Measurements from ENCODE around the gene INTS13. TPM values are rescaled to one million over a fixed set of nuclear protein-coding genes. Genes with fewer than 3 reads are reported as not detected.
"Not testable (repeated sequence)": the region's sequence is repeated elsewhere in the genome, so short reads cannot be mapped to it uniquely, and the experiment has no call there.

Gene INTS13
- total RNA-seq, 2 donors from 2014 or later, result 23.9 to 55.5 TPM

GRCh38 chr12:26961803-26962202, 24.0 kb upstream of the INTS13 start:
- peaks cover 10% of the 10 kb centered on the region for H3K4me1 Mint-ChIP-seq
- WGBS, 2 experiments (ENCODE audit: insufficient coverage in 1 of 2, insufficient read length in 1 of 2), result 90 to 100% methylated on average over 1 of the region's 1 CpG
- Histone ChIP-seq H3K36me3 (ENCODE audit: control insufficient read depth, insufficient read depth, low read length) (peaks cover 55% of the 10 kb centered on the region), H3K9ac (ENCODE audit: extremely low read depth, low read length, poor library complexity, severe bottlenecking) (no peak overlapping the region), H3K27me3 (ENCODE audit: control insufficient read depth, insufficient read depth, low read length, poor library complexity, severe bottlenecking) (no peaks in the 10 kb centered on the region), H3K9me3 (ENCODE audit: control insufficient read depth, low read length) (no peaks in the 10 kb centered on the region), H3K4me3 (ENCODE audit: low read length) (no peak overlapping the region), H3K27ac (ENCODE audit: low read depth, low read length) (no peak overlapping the region), H3K4me1 (ENCODE audit: control insufficient read depth, insufficient read depth, low read length) (no peaks in the 10 kb centered on the region)
- H3K36me3 Mint-ChIP-seq (ENCODE audit: low read depth), result peaks cover 49% of the 10 kb centered on the region
- H3K4me3 Mint-ChIP-seq, result no peak overlapping the region
- TF ChIP-seq, protein P1, sequence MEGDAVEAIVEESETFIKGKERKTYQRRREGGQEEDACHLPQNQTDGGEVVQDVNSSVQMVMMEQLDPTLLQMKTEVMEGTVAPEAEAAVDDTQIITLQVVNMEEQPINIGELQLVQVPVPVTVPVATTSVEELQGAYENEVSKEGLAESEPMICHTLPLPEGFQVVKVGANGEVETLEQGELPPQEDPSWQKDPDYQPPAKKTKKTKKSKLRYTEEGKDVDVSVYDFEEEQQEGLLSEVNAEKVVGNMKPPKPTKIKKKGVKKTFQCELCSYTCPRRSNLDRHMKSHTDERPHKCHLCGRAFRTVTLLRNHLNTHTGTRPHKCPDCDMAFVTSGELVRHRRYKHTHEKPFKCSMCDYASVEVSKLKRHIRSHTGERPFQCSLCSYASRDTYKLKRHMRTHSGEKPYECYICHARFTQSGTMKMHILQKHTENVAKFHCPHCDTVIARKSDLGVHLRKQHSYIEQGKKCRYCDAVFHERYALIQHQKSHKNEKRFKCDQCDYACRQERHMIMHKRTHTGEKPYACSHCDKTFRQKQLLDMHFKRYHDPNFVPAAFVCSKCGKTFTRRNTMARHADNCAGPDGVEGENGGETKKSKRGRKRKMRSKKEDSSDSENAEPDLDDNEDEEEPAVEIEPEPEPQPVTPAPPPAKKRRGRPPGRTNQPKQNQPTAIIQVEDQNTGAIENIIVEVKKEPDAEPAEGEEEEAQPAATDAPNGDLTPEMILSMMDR (conservative IDR thresholded peaks at IDR 0.05), result no peak
- H3K27ac Mint-ChIP-seq, result no peak overlapping the region
- no peak for DNase-seq
- H3K9me3 Mint-ChIP-seq, result no peaks in the 10 kb centered on the region
- H3K27me3 Mint-ChIP-seq (ENCODE audit: insufficient read depth), result no peaks in the 10 kb centered on the region

GRCh38 chr12:26961391-26961790, 23.6 kb upstream of the INTS13 start:
- not testable (repeated sequence) for H3K4me3 ChIP-seq (ENCODE audit: low read length); H3K9me3 Mint-ChIP-seq; H3K27ac ChIP-seq (ENCODE audit: low read depth, low read length); H3K9ac ChIP-seq (ENCODE audit: extremely low read depth, low read length, poor library complexity, severe bottlenecking); H3K9me3 ChIP-seq (ENCODE audit: control insufficient read depth, low read length); H3K27me3 ChIP-seq (ENCODE audit: control insufficient read depth, insufficient read depth, low read length, poor library complexity, severe bottlenecking); H3K27ac Mint-ChIP-seq; H3K4me3 Mint-ChIP-seq; DNase-seq; H3K27me3 Mint-ChIP-seq (ENCODE audit: insufficient read depth); H3K4me1 ChIP-seq (ENCODE audit: control insufficient read depth, insufficient read depth, low read length); H3K4me1 Mint-ChIP-seq
- H3K36me3 ChIP-seq (ENCODE audit: control insufficient read depth, insufficient read depth, low read length), result peaks cover 57% of the 10 kb centered on the region
- H3K36me3 Mint-ChIP-seq (ENCODE audit: low read depth), result peaks cover 50% of the 10 kb centered on the region
- 95 to 100% methylated on average over 4 to 7 of the region's 7 CpGs for WGBS, 2 experiments (ENCODE audit: insufficient coverage in 1 of 2, insufficient read length in 1 of 2)

GRCh38 chr12:26954027-26954426, 16.2 kb upstream of the INTS13 start:
- H3K36me3 ChIP-seq (ENCODE audit: control insufficient read depth, insufficient read depth, low read length), result peaks cover 28% of the 10 kb centered on the region
- 93 to 95% methylated on average over 4 of the region's 4 CpGs for WGBS, 2 experiments (ENCODE audit: insufficient coverage in 1 of 2, insufficient read length in 1 of 2)
- Mint-ChIP-seq H3K36me3 (ENCODE audit: low read depth) (peaks cover 40% of the 10 kb centered on the region), H3K4me1 (no peaks in the 10 kb centered on the region), H3K4me3 (no peak overlapping the region), H3K27ac (peak overlapping the region; percentile 46), H3K9me3 (peaks cover 10% of the 10 kb centered on the region), H3K27me3 (ENCODE audit: insufficient read depth) (no peaks in the 10 kb centered on the region)
- H3K27ac ChIP-seq (ENCODE audit: low read depth, low read length), result no peak overlapping the region
- no peaks in the 10 kb centered on the region for H3K27me3 ChIP-seq (ENCODE audit: control insufficient read depth, insufficient read depth, low read length, poor library complexity, severe bottlenecking)
- H3K9ac ChIP-seq (ENCODE audit: extremely low read depth, low read length, poor library complexity, severe bottlenecking), result no peak overlapping the region
- no peak overlapping the region for H3K4me3 ChIP-seq (ENCODE audit: low read length)
- no peaks in the 10 kb centered on the region for H3K4me1 ChIP-seq (ENCODE audit: control insufficient read depth, insufficient read depth, low read length)
- TF ChIP-seq, protein P1 (conservative IDR thresholded peaks at IDR 0.05), result no peak
- DNase-seq, result no peak
- peaks cover 2% of the 10 kb centered on the region for H3K9me3 ChIP-seq (ENCODE audit: control insufficient read depth, low read length)

DNA sequence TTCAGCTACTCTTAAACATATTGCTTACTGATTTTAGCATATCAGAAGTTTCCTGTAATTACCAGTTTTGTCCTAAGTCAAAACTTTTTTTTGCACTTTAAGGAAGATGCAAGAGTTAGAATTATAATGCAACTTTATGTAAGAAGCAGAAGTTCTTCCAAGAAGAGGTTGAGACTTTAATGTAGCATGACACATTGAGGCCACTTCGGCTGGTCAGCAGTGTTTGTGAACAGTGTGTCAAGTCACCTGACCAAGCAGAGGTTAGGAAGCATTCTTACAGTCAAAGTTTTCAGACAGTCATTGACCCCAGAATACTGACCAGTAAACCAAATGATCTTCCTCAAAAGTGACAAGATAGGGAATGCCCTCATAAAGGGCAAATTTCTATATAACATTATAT, 15.7 kb upstream of the INTS13 start:
- Mint-ChIP-seq H3K9me3 (peaks cover 12% of the 10 kb centered on the region), H3K27me3 (ENCODE audit: insufficient read depth) (no peaks in the 10 kb centered on the region), H3K4me3 (no peak overlapping the region), H3K36me3 (ENCODE audit: low read depth) (peaks cover 45% of the 10 kb centered on the region), H3K27ac (peak overlapping the region; percentile 72), H3K4me1 (no peaks in the 10 kb centered on the region)
- H3K4me3 ChIP-seq (ENCODE audit: low read length), result no peak overlapping the region
- TF ChIP-seq, protein P1 (conservative IDR thresholded peaks at IDR 0.05), result no peak
- H3K27ac ChIP-seq (ENCODE audit: low read depth, low read length), result no peak overlapping the region
- DNase-seq, result no peak
- no peaks in the 10 kb centered on the region for H3K27me3 ChIP-seq (ENCODE audit: control insufficient read depth, insufficient read depth, low read length, poor library complexity, severe bottlenecking)
- peaks cover 7% of the 10 kb centered on the region for H3K9me3 ChIP-seq (ENCODE audit: control insufficient read depth, low read length)
- H3K4me1 ChIP-seq (ENCODE audit: control insufficient read depth, insufficient read depth, low read length), result no peaks in the 10 kb centered on the region
- peaks cover 27% of the 10 kb centered on the region for H3K36me3 ChIP-seq (ENCODE audit: control insufficient read depth, insufficient read depth, low read length)
- no peak overlapping the region for H3K9ac ChIP-seq (ENCODE audit: extremely low read depth, low read length, poor library complexity, severe bottlenecking)
- 78 to 92% methylated on average over 1 of the region's 1 CpG for WGBS, 2 experiments (ENCODE audit: insufficient coverage in 1 of 2, insufficient read length in 1 of 2)

All from endodermal cell (in vitro differentiated cells).